ENCODE results near the gene PTPRD. TPM values are rescaled to one million over a fixed set of nuclear protein-coding genes. Genes with fewer than 3 reads are reported as not detected.

The PTPRD gene
- total RNA-seq, 1 donor from 2014 or later: 197 TPM

GRCh38 chr9:9558907-9559306 lies 1053.9 kb downstream of the PTPRD start:
- Mint-ChIP-seq H3K4me3 (no peak overlapping the region), H3K4me1 (ENCODE audit: unreplicated experiment) (no peaks in the 10 kb centered on the region), H3K27me3 (no peaks in the 10 kb centered on the region), H3K36me3 (no peaks in the 10 kb centered on the region), H3K27ac (no peak overlapping the region), H3K9me3 (no peaks in the 10 kb centered on the region)
- TF ChIP-seq CTCF (conservative IDR thresholded peaks at IDR 0.05): no peak
- no peak for DNase-seq (ENCODE audit: extremely low spot score, unreplicated experiment)

- no peak for TF ChIP-seq CTCF (conservative IDR thresholded peaks at IDR 0.05)
- no peak overlapping the region for H3K4me3 Mint-ChIP-seq
- H3K4me1 Mint-ChIP-seq (ENCODE audit: unreplicated experiment): no peaks in the 10 kb centered on the region
- H3K9me3 Mint-ChIP-seq: no peaks in the 10 kb centered on the region
- no peak for DNase-seq (ENCODE audit: extremely low spot score, unreplicated experiment)
- no peaks in the 10 kb centered on the region for H3K36me3 Mint-ChIP-seq
- H3K27ac Mint-ChIP-seq: peak overlapping the region; percentile 76
- H3K27me3 Mint-ChIP-seq: no peaks in the 10 kb centered on the region
Observed at GRCh38 chr9:9557804-9558334, 1054.9 kb downstream of the PTPRD start.

- Mint-ChIP-seq H3K27ac (peak overlapping the region; percentile 76), H3K9me3 (no peaks in the 10 kb centered on the region), H3K4me1 (ENCODE audit: unreplicated experiment) (no peaks in the 10 kb centered on the region), H3K36me3 (no peaks in the 10 kb centered on the region), H3K27me3 (no peaks in the 10 kb centered on the region), H3K4me3 (peak overlapping the region; percentile 67)
- DNase-seq (ENCODE audit: extremely low spot score, unreplicated experiment): no peak
- no peak for TF ChIP-seq CTCF (conservative IDR thresholded peaks at IDR 0.05)
Observed at GRCh38 chr9:9556865-9557803, 1055.7 kb downstream of the PTPRD start.

GRCh38 chr9:9552665-9553064 lies 1060.1 kb downstream of the PTPRD start:
- no peak for DNase-seq (ENCODE audit: extremely low spot score, unreplicated experiment)
- no peak for TF ChIP-seq CTCF (conservative IDR thresholded peaks at IDR 0.05)
- no peak overlapping the region for H3K4me3 Mint-ChIP-seq
- no peaks in the 10 kb centered on the region for H3K27me3 Mint-ChIP-seq
- no peaks in the 10 kb centered on the region for H3K36me3 Mint-ChIP-seq
- H3K27ac Mint-ChIP-seq: no peak overlapping the region
- H3K4me1 Mint-ChIP-seq (ENCODE audit: unreplicated experiment): no peaks in the 10 kb centered on the region
- no peaks in the 10 kb centered on the region for H3K9me3 Mint-ChIP-seq

GRCh38 chr9:9538766-9539165 lies 1074.0 kb downstream of the PTPRD start:
- DNase-seq (ENCODE audit: extremely low spot score, unreplicated experiment): no peak
- no peaks in the 10 kb centered on the region for H3K4me1 Mint-ChIP-seq (ENCODE audit: unreplicated experiment)
- no peak for TF ChIP-seq CTCF (conservative IDR thresholded peaks at IDR 0.05)
- H3K4me3 Mint-ChIP-seq: no peak overlapping the region
- H3K27ac Mint-ChIP-seq: no peak overlapping the region
- no peaks in the 10 kb centered on the region for H3K36me3 Mint-ChIP-seq
- H3K27me3 Mint-ChIP-seq: no peaks in the 10 kb centered on the region
- H3K9me3 Mint-ChIP-seq: peaks cover 6% of the 10 kb centered on the region
